A549 (cell line): ENCODE measurements around the gene ADAD2.

ENCODE experiments used
- CEBPB ChIP-seq, 2 experiments: fragments of >200 bp in 1 of 2; sonication (Bioruptor Twin) in 1 of 2; formaldehyde crosslinking in 1 of 2; IDR thresholded peaks; 2 replicates each; pipeline ENCODE4 v1.6.1; 2012 to 2016
- CTCF ChIP-seq: fragments of >200 bp; sonication (Bioruptor Twin); formaldehyde crosslinking; IDR thresholded peaks from 3 replicates; pipeline ENCODE4 v1.5.1; 2016
- EHF ChIP-seq: fragments of 250-450 bp; sonication (Bioruptor Pico); IDR thresholded peaks from 2 replicates; pipeline ENCODE4 v1.5.0; 2020; ENCODE audit warnings: mild to moderate bottlenecking
- EP300 ChIP-seq, 2 experiments: fragments of >200 bp; sonication (Bioruptor Twin); formaldehyde crosslinking; IDR thresholded peaks; 2 replicates in 1 of 2; 3 replicates in 1 of 2; pipeline ENCODE4 v1.6.1; 2016 to 2017
- KDM1A ChIP-seq: fragments of 200-600 bp; sonication (generic); IDR thresholded peaks from 2 replicates; pipeline ENCODE4 v1.6.1; 2016; ENCODE audit warnings: low read depth, mild to moderate bottlenecking
- MAX ChIP-seq: IDR thresholded peaks from 2 replicates; pipeline ENCODE4 v1.6.1; 2012
- RFX5 ChIP-seq: fragments of 450-650 bp; IDR thresholded peaks from 2 replicates; pipeline ENCODE4 v1.7.1; 2014; ENCODE audit warnings: antibody characterized with exemption, mild to moderate bottlenecking, moderate library complexity
- RNF2 ChIP-seq: fragments of 200-600 bp; sonication (generic); IDR thresholded peaks from 2 replicates; pipeline ENCODE4 v1.6.1; 2016; ENCODE audit warnings: low read depth, mild to moderate bottlenecking, antibody characterized with exemption, moderate library complexity, borderline replicate concordance
- USF2 ChIP-seq: fragments of 450-650 bp; IDR thresholded peaks from 2 replicates; pipeline ENCODE4 v1.6.1; 2014; ENCODE audit warnings: antibody characterized with exemption

GRCh38 chr16:84174396-84174795 is 16.6 kb upstream of the ADAD2 start:
- TF ChIP-seq EP300 (IDR thresholded peaks at IDR 0.05) (no peak), CTCF (no peak), EHF (no peak), RNF2 (no peak), KDM1A (no peak), USF2 (no peak), RFX5 (no peak), MAX (no peak), CEBPB (IDR thresholded peaks at IDR 0.05) (no peak)
